Calu3 (cell line): ENCODE data around the gene UCK1. TPM values are rescaled to one million over a fixed set of nuclear protein-coding genes. Genes with fewer than 3 reads are reported as not detected.

Experiments used
- BruUV-seq: library from RNA; stranded (reverse); fragments of 400-500 nt; replicated peaks from 2 replicates; lab custom pipeline; 2021; lab: Mats Ljungman, UMichigan
- CTCF ChIA-PET: fragments of 300-600 bp; sonication (Branson Sonifier 250); formaldehyde crosslinking; loops from one replicate; lab custom pipeline; 2022; ENCODE audit warnings: antibody characterized with exemption; lab: Charles Lee
- DNase-seq: peaks from one replicate; pipeline ENCODE4 v3.0.0; 2022
- H3K27ac Mint-ChIP-seq: one replicate; pipeline ENCODE4 v1.8.0; 2022; ENCODE audit warnings: mixed read lengths; ENCODE audit not compliant: unreplicated experiment
- H3K27me3 Mint-ChIP-seq: one replicate; pipeline ENCODE4 v1.8.0; 2022; ENCODE audit warnings: mixed read lengths; ENCODE audit not compliant: unreplicated experiment
- H3K36me3 Mint-ChIP-seq: one replicate; pipeline ENCODE4 v1.8.0; 2022; ENCODE audit warnings: mild to moderate bottlenecking, moderate library complexity, mixed read lengths; ENCODE audit not compliant: insufficient read depth, unreplicated experiment
- H3K4me1 Mint-ChIP-seq: one replicate; pipeline ENCODE4 v1.8.0; 2022; ENCODE audit warnings: mild to moderate bottlenecking, low read depth, mixed read lengths; ENCODE audit not compliant: unreplicated experiment
- H3K4me3 Mint-ChIP-seq: one replicate; pipeline ENCODE4 v1.8.0; 2022; ENCODE audit warnings: mild to moderate bottlenecking, low read depth, moderate library complexity, mixed read lengths; ENCODE audit not compliant: unreplicated experiment
- H3K9me3 Mint-ChIP-seq: one replicate; pipeline ENCODE4 v1.8.0; 2022; ENCODE audit warnings: low read depth, mixed read lengths; ENCODE audit not compliant: unreplicated experiment
- CTCF ChIP-seq: fragments of 200-600 bp; IDR thresholded peaks from one replicate; pipeline ENCODE4 v1.8.0; 2022; ENCODE audit warnings: antibody characterized with exemption; ENCODE audit not compliant: unreplicated experiment
- intact Hi-C: fragments of 100-400 bp; cut with micrococcal nuclease; formaldehyde crosslinking; loops from one replicate; pipeline ENCODE4 v1.10.0; 2022; ENCODE audit not compliant: unreplicated experiment
- total RNA-seq: library from RNA; stranded (reverse); gene quantifications from 2 replicates; pipeline ENCODE4 v1.2.3, GENCODE V29; 2022

Gene UCK1
- total RNA-seq, 1 experiment from 2014 or later = 19.6 TPM

- no peak for DNase-seq
- intact Hi-C loops = no loop called here
- Mint-ChIP-seq H3K36me3 (no peaks in the 10 kb centered on the region), H3K27ac (no peak overlapping the region), H3K9me3 (peaks cover 2% of the 10 kb centered on the region), H3K4me1 (no peaks in the 10 kb centered on the region), H3K4me3 (no peak overlapping the region), H3K27me3 (no peaks in the 10 kb centered on the region)
- no TSS peak for BruUV-seq
- CTCF ChIA-PET = no interaction called here
- TF ChIP-seq CTCF = no peak
These were observed 8.3 kb upstream of the UCK1 start for GRCh38 chr9:131539223-131539923.

GRCh38 chr9:131537946-131538345 is 6.9 kb upstream of the UCK1 start:
- no TSS peak for BruUV-seq
- TF ChIP-seq CTCF = no peak
- Mint-ChIP-seq H3K4me3 (no peak overlapping the region), H3K27me3 (no peaks in the 10 kb centered on the region), H3K9me3 (peaks cover 2% of the 10 kb centered on the region), H3K4me1 (no peaks in the 10 kb centered on the region), H3K36me3 (no peaks in the 10 kb centered on the region), H3K27ac (no peak overlapping the region)
- CTCF ChIA-PET = no interaction called here
- no peak for DNase-seq
- intact Hi-C loops = no loop called here

GRCh38 chr9:131534721-131535237 is 3.7 kb upstream of the UCK1 start:
- Mint-ChIP-seq H3K27me3 (no peaks in the 10 kb centered on the region), H3K27ac (no peak overlapping the region), H3K4me1 (no peaks in the 10 kb centered on the region), H3K9me3 (no peaks in the 10 kb centered on the region), H3K36me3 (peaks cover 10% of the 10 kb centered on the region), H3K4me3 (no peak overlapping the region)
- intact Hi-C loops = no loop called here
- TF ChIP-seq CTCF = no peak
- no TSS peak for BruUV-seq
- CTCF ChIA-PET = no interaction called here
- DNase-seq = no peak

GRCh38 chr9:131530546-131530919 is 530 bp downstream of the UCK1 start:
- peak overlapping the region; percentile 70 for H3K4me3 Mint-ChIP-seq

More at GRCh38 chr9:131530546-131530919, 530 bp downstream of the UCK1 start:
- CTCF ChIA-PET = no interaction called here
- BruUV-seq = no TSS peak
- H3K9me3 Mint-ChIP-seq = no peaks in the 10 kb centered on the region
- peak; percentile 21 for TF ChIP-seq CTCF
- no peaks in the 10 kb centered on the region for H3K27me3 Mint-ChIP-seq
- H3K36me3 Mint-ChIP-seq = peaks cover 15% of the 10 kb centered on the region
- H3K27ac Mint-ChIP-seq = no peak overlapping the region
- H3K4me1 Mint-ChIP-seq = no peaks in the 10 kb centered on the region
- DNase-seq = peak; percentile 41
- intact Hi-C loops = no loop called here
